ENCODE measurements around the gene CSTF2T. TPM values are rescaled to one million over a fixed set of nuclear protein-coding genes. Genes with fewer than 3 reads are reported as not detected.
A peak's percentile ranks its signal among the peaks of the same experiment; 100 is the strongest.

Gene CSTF2T
- total and polyA plus RNA-seq, 9 donors = 22.1 to 40.9 (median 32.4) TPM

DNA sequence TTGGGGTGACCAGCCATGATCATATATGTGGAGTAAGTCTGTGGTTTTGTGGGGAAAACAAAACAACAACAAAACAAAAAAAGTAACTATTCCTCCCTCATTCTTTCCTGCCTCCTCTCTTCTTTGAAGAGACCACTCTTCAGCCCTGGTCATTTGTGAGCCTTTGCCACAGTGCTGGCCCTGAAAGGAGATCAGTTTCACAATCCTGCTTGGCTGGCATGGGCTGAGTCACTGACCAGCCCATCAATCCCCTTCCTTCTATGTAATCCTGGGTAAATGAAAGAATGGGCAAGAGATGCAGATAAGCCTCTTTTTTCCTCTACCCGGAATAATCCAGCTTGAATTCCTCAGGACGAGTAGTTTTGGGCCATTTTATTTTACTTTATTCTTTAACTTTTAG lies 13.6 kb downstream of the CSTF2T start:
- WGBS (ENCODE audit: insufficient coverage) = no CpG with 5 or more reads among the region's 2 CpGs
- no peak for DNase-seq

DNA sequence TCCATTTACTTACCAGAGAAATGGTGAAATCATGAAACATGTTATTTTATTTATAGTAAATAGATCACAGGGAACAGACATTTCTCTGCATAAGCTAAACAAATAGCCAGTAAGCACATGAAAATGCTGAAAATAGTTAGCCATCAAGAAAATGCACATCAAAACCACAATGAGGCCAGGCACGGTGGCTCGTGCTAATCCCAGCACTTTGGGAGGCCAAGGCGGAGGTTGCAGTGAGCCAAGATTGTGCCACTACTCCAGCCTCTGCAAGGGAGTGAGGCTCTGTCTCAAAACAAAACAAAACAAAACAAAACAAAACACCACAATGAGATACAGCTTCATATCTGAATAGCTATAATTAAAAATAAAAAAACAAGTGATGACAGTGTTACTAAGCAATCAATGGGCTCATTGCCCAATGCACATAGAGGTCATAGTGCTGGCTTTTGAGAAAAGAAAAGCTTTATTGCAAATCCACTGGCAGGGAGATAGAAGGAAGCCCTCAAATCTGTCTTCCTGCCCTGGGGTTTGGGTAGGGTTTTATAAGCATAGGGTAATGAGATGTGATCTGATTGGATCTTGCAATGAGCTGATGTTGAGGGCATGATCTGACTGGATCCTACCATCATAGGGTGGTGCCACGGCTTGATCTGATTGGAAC lies 16.2 kb downstream of the CSTF2T start:
- 100% methylated on average over 1 of the region's 4 CpGs for WGBS (ENCODE audit: insufficient coverage)
- H3K4me1 ChIP-seq (ENCODE audit: control insufficient read depth, insufficient read depth, low read length) = no peaks in the 10 kb centered on the region
- H3K27ac ChIP-seq (ENCODE audit: low read length) = no peak overlapping the region
- no peaks in the 10 kb centered on the region for H3K36me3 ChIP-seq (ENCODE audit: control insufficient read depth, insufficient read depth, low read length)
- H3K4me3 ChIP-seq (ENCODE audit: low read length) = no peak overlapping the region
- no peaks in the 10 kb centered on the region for H3K9me3 ChIP-seq (replicated peaks; ENCODE audit: control insufficient read depth, low read depth, low read length)
- H3K27me3 ChIP-seq (ENCODE audit: control insufficient read depth, insufficient read depth, low read length) = no peaks in the 10 kb centered on the region
- DNase-seq = peak; percentile 22

More for the DNA sequence above, 13.6 kb downstream of the CSTF2T start:
- Histone ChIP-seq H3K27me3 (ENCODE audit: control insufficient read depth, insufficient read depth, low read length) (no peaks in the 10 kb centered on the region), H3K9me3 (replicated peaks; ENCODE audit: control insufficient read depth, low read depth, low read length) (no peaks in the 10 kb centered on the region), H3K36me3 (ENCODE audit: control insufficient read depth, insufficient read depth, low read length) (no peaks in the 10 kb centered on the region), H3K27ac (ENCODE audit: low read length) (no peak overlapping the region), H3K4me3 (ENCODE audit: low read length) (no peak overlapping the region), H3K4me1 (ENCODE audit: control insufficient read depth, insufficient read depth, low read length) (no peaks in the 10 kb centered on the region)

DNA sequence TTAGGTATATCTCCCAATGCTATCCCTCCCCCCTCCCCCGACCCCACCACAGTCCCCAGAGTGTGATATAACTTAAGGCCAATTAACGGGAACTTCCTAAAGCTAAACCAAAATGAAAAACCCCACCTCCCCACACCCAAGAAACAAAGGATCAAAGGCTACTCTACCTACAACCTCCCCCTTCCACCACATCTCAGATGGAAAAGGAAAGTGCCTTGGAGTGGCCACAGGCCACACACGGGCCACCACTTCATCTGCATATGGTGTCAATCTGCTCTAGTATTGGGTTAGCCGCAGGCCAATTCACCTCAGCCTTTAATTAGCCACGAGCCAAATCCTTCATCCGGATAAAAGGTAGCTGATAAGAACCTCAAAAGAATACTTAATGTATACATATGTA lies 19.6 kb downstream of the CSTF2T start:
- no peak for DNase-seq
- no peak overlapping the region for H3K4me3 ChIP-seq (ENCODE audit: low read length)
- H3K4me1 ChIP-seq (ENCODE audit: control insufficient read depth, insufficient read depth, low read length) = no peaks in the 10 kb centered on the region
- H3K9me3 ChIP-seq (replicated peaks; ENCODE audit: control insufficient read depth, low read depth, low read length) = no peaks in the 10 kb centered on the region
- no peaks in the 10 kb centered on the region for H3K36me3 ChIP-seq (ENCODE audit: control insufficient read depth, insufficient read depth, low read length)
- H3K27ac ChIP-seq (ENCODE audit: low read length) = no peak overlapping the region
- 50% methylated on average over 2 of the region's 6 CpGs for WGBS (ENCODE audit: insufficient coverage)
- no peaks in the 10 kb centered on the region for H3K27me3 ChIP-seq (ENCODE audit: control insufficient read depth, insufficient read depth, low read length)

DNA sequence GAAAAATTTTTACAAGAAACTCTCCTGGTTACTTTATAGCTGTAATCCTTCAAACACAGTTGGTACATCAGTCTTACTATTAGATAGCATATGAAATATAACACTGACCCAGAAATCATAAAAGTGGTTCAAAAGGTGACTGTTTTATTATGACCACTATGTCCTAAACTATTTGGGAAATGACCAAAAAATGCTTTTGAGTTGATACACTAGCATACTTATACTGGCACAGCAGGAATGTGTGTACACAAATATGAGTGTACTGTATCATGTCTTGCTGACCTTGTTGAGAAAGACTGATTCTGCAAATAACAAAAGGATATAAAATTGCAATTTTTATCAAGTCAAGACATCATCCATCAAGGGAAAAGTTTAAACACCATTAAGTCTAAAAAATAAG lies 24.3 kb downstream of the CSTF2T start:
- H3K27ac ChIP-seq (ENCODE audit: low read length) = no peak overlapping the region
- no peak overlapping the region for H3K4me3 ChIP-seq (ENCODE audit: low read length)
- H3K4me1 ChIP-seq (ENCODE audit: control insufficient read depth, insufficient read depth, low read length) = no peaks in the 10 kb centered on the region
- H3K36me3 ChIP-seq (ENCODE audit: control insufficient read depth, insufficient read depth, low read length) = no peaks in the 10 kb centered on the region
- peaks cover 2% of the 10 kb centered on the region for H3K9me3 ChIP-seq (replicated peaks; ENCODE audit: control insufficient read depth, low read depth, low read length)
- DNase-seq = no peak
- H3K27me3 ChIP-seq (ENCODE audit: control insufficient read depth, insufficient read depth, low read length) = no peaks in the 10 kb centered on the region

DNA sequence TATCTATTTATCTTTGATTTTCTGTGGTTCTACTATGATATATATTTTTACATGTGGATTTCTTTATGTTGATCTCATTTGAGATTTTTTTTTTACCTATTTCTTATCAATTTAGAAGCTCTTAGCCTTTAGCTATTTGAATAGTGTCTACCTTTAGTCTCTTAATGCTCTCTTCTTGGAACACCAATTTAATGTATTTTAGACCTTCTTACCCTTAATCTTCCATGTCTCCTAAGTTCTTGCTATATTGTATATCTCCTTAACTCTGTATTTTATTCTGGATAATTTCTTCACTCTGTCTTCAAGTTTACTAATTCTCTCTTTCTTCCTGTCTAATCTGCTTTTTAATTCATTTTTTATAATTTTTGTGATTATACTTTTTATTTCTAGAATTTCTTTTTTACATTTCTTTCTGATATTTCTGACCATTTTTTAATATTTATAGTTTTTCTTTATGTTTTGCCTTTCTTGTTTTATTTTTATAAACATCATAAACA lies 27.3 kb downstream of the CSTF2T start:
- Histone ChIP-seq H3K27me3 (ENCODE audit: control insufficient read depth, insufficient read depth, low read length) (no peaks in the 10 kb centered on the region), H3K4me3 (ENCODE audit: low read length) (no peak overlapping the region), H3K36me3 (ENCODE audit: control insufficient read depth, insufficient read depth, low read length) (no peaks in the 10 kb centered on the region), H3K4me1 (ENCODE audit: control insufficient read depth, insufficient read depth, low read length) (no peaks in the 10 kb centered on the region), H3K9me3 (replicated peaks; ENCODE audit: control insufficient read depth, low read depth, low read length) (peaks cover 2% of the 10 kb centered on the region), H3K27ac (ENCODE audit: low read length) (no peak overlapping the region)
- DNase-seq = no peak

DNA sequence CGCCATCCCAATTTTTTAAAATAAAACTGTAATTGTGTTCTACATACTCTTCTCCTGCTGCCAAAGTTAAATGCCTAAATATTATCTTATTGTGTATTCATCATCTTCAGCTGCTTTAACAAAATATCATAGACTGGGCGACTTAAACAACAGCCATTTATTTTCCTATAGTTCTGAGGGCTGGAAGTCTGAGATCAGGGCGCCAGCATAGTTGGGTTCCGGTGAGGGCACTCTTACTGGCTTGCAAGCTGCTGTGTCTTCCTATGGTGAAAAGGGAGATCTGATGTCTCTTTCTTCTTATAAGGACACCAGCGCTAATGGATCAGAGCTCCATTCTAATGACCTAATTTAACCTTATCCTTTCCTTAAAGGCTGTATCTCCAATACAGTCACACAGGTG lies 30.4 kb downstream of the CSTF2T start:
- Histone ChIP-seq H3K4me1 (ENCODE audit: control insufficient read depth, insufficient read depth, low read length) (peaks cover 2% of the 10 kb centered on the region), H3K27ac (ENCODE audit: low read length) (no peak overlapping the region), H3K4me3 (ENCODE audit: low read length) (no peak overlapping the region), H3K36me3 (ENCODE audit: control insufficient read depth, insufficient read depth, low read length) (no peaks in the 10 kb centered on the region), H3K27me3 (ENCODE audit: control insufficient read depth, insufficient read depth, low read length) (no peaks in the 10 kb centered on the region), H3K9me3 (replicated peaks; ENCODE audit: control insufficient read depth, low read depth, low read length) (peaks cover 2% of the 10 kb centered on the region)
- DNase-seq = no peak
- no CpG with 5 or more reads among the region's 5 CpGs for WGBS (ENCODE audit: insufficient coverage)

DNA sequence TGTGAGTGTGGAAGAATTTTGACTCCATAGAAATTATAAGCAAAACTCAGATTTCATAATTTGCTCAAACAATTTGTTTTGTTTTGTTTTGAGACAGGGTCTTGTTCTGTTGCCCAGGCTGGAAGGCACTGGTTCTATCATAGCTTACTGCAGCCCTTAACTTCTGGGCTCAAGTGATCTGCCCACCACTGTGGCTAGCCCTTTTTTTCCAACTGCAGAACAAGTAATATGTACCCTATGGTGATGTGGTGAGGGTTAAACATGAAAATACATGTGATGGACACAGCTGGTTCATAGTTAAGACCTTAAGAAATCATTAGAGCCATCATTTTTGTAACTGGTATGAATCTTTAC lies 31.1 kb downstream of the CSTF2T start:
- H3K4me1 ChIP-seq (ENCODE audit: control insufficient read depth, insufficient read depth, low read length) = peaks cover 2% of the 10 kb centered on the region
- H3K27me3 ChIP-seq (ENCODE audit: control insufficient read depth, insufficient read depth, low read length) = no peaks in the 10 kb centered on the region
- no peak overlapping the region for H3K27ac ChIP-seq (ENCODE audit: low read length)
- DNase-seq = no peak
- H3K4me3 ChIP-seq (ENCODE audit: low read length) = no peak overlapping the region
- no peaks in the 10 kb centered on the region for H3K36me3 ChIP-seq (ENCODE audit: control insufficient read depth, insufficient read depth, low read length)
- H3K9me3 ChIP-seq (replicated peaks; ENCODE audit: control insufficient read depth, low read depth, low read length) = peaks cover 2% of the 10 kb centered on the region

DNA sequence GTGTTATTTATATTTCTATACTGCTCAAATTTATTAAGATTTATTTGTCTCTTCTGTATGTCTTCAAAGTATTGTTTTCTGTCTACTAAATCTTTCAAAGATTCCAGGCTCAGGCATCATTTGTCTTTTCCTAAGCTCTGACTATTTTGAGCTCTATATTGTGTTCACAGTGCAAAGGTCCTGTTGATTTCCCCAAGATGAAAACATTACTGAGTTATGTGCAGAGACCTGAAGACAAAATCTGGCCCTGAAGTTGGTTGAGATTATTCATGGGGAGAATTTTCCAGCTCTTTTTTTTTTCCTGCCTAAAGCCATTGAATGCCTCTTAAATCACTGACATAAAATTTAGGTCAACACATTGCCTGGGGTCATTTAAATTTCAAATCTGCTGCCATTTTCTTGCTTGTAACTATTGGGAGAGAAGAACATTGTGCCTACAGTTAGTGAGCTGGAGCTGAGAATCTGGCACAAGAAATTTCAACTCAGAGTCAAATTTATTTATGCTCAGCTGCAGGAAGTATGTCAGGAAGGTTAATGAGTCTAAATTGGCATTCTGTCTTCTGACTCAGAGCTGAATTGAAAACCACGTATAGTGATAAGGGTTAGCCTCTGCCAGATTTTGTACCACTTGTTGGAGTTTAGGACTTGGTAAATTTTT lies 31.6 kb downstream of the CSTF2T start:
- H3K27me3 ChIP-seq (ENCODE audit: control insufficient read depth, insufficient read depth, low read length) = no peaks in the 10 kb centered on the region
- H3K27ac ChIP-seq (ENCODE audit: low read length) = no peak overlapping the region
- peak; percentile 29 for DNase-seq
- no peaks in the 10 kb centered on the region for H3K36me3 ChIP-seq (ENCODE audit: control insufficient read depth, insufficient read depth, low read length)
- no peak overlapping the region for H3K4me3 ChIP-seq (ENCODE audit: low read length)
- H3K4me1 ChIP-seq (ENCODE audit: control insufficient read depth, insufficient read depth, low read length) = peaks cover 2% of the 10 kb centered on the region
- peaks cover 2% of the 10 kb centered on the region for H3K9me3 ChIP-seq (replicated peaks; ENCODE audit: control insufficient read depth, low read depth, low read length)
- no CpG with 5 or more reads among the region's 1 CpG for WGBS (ENCODE audit: insufficient coverage)

DNA sequence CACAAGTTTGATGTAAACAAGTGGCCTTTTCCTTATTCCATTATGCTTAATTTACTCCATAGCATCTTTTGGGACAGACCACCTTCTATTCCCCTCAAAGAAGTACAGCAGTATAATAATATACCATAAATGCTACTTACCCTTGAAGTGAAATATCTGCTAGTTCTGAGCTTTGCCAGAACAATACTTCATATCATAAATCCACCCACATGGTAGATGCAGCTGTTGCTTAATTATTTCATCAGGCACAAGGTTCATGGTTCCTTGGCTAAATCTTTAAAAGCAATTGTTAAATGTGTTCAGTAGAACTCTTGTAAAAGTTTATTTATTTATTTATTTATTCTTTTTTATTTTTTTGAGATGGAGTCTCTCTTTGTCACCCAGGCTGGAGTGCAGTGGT lies 32.9 kb downstream of the CSTF2T start:
- Histone ChIP-seq H3K36me3 (ENCODE audit: control insufficient read depth, insufficient read depth, low read length) (no peaks in the 10 kb centered on the region), H3K27ac (ENCODE audit: low read length) (peak overlapping the region; percentile 38), H3K27me3 (ENCODE audit: control insufficient read depth, insufficient read depth, low read length) (no peaks in the 10 kb centered on the region), H3K9me3 (replicated peaks; ENCODE audit: control insufficient read depth, low read depth, low read length) (peaks cover 2% of the 10 kb centered on the region), H3K4me1 (ENCODE audit: control insufficient read depth, insufficient read depth, low read length) (peaks cover 2% of the 10 kb centered on the region), H3K4me3 (ENCODE audit: low read length) (no peak overlapping the region)
- peak; percentile 64 for DNase-seq

DNA sequence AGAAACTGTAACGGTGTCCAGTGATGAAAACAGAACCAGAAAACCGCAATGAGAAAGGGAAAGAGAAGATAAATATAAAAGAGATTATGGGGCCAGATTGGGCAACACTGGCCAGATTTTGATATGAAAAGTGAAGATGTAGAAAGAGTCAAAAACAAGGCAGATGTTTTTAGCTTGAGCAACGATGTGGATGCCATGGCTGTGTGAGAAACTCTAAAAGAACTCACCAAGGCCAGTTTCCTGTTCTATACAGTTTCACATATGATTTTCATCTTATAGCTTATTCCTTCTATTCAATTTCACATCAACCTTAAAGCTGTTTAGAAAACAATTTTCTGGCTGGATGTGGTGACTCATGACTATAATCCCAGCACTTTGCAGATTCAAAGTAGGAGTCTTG lies 36.3 kb downstream of the CSTF2T start:
- H3K27me3 ChIP-seq (ENCODE audit: control insufficient read depth, insufficient read depth, low read length) = no peaks in the 10 kb centered on the region
- no peak for DNase-seq
- no peak overlapping the region for H3K27ac ChIP-seq (ENCODE audit: low read length)
- no peaks in the 10 kb centered on the region for H3K36me3 ChIP-seq (ENCODE audit: control insufficient read depth, insufficient read depth, low read length)
- H3K4me1 ChIP-seq (ENCODE audit: control insufficient read depth, insufficient read depth, low read length) = peaks cover 5% of the 10 kb centered on the region
- no peak overlapping the region for H3K4me3 ChIP-seq (ENCODE audit: low read length)
- 98% methylated on average over 3 of the region's 3 CpGs for WGBS (ENCODE audit: insufficient coverage)
- no peaks in the 10 kb centered on the region for H3K9me3 ChIP-seq (replicated peaks; ENCODE audit: control insufficient read depth, low read depth, low read length)

DNA sequence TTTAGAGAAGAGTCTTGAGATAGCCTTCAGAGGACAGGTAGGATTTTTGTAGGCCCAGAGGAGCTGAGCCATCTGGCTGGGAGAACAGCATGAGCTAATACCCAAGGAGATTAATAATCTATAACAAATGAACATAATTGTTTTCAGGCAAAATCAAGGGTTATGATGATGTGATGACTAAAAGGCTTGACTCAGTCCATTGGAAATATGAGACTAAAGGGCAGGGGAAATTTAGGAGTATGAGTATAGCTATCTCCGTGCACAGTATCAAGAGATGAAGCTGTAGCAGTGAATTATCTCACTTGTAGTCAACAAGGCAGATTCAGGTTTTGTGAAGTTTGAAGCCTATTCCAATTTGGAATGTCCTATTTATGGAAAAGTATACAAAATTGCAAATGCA lies 40.1 kb downstream of the CSTF2T start:
- Histone ChIP-seq H3K36me3 (ENCODE audit: control insufficient read depth, insufficient read depth, low read length) (no peaks in the 10 kb centered on the region), H3K9me3 (replicated peaks; ENCODE audit: control insufficient read depth, low read depth, low read length) (no peaks in the 10 kb centered on the region), H3K27me3 (ENCODE audit: control insufficient read depth, insufficient read depth, low read length) (no peaks in the 10 kb centered on the region), H3K4me3 (ENCODE audit: low read length) (no peak overlapping the region), H3K27ac (ENCODE audit: low read length) (no peak overlapping the region), H3K4me1 (ENCODE audit: control insufficient read depth, insufficient read depth, low read length) (peaks cover 3% of the 10 kb centered on the region)
- WGBS (ENCODE audit: insufficient coverage) = 91% methylated on average over 1 of the region's 1 CpG
- DNase-seq = no peak

Data from muscle of leg (tissue), 11 donors.